ENCODE data around the gene COPG1. TPM values are rescaled to one million over a fixed set of nuclear protein-coding genes. Genes with fewer than 3 reads are reported as not detected.
A peak's percentile ranks its signal among the peaks of the same experiment; 100 is the strongest.

Gene COPG1
- total RNA-seq, 1 donor from 2014 or later, result 124 TPM

DNA sequence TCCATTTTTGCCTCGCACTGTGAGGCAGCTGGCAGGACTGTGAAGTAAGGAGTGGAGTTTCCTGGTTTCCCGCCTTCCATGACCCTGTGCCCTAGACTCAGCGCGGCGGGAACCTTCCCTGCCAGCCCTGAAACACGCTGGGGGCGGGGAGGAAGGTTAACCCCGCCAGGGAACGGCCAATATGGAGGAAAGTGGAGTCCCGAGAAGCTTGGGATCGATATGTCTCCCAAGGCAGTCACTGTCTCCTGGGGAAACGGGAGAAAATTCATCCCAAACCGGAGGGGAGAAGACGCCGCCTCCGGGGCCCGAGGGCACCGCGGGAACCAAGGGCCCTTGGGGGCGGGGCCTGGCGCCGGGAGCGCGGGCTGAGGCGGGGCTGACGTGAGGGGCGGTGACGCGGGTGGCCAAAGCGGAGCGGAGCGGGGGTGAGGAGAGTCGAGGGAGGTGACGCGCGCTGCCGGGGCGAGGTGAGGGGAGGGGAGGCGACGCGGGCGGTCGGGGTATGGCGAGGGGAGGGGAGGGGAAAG is 29.1 kb downstream of the COPG1 start, which contains the start of gene HMCES:
Gene HMCES (plus strand): TSS at position 432 of the 527 bp plus-strand sequence. CDS start 863 bp downstream, outside the sequence.
- DNase-seq (ENCODE audit: low read depth), result no peak
- peak within 1 kb of the TSS; percentile 95 for H3K4me3 ChIP-seq (ENCODE audit: low read depth, low read length)
- TF ChIP-seq, protein P1, sequence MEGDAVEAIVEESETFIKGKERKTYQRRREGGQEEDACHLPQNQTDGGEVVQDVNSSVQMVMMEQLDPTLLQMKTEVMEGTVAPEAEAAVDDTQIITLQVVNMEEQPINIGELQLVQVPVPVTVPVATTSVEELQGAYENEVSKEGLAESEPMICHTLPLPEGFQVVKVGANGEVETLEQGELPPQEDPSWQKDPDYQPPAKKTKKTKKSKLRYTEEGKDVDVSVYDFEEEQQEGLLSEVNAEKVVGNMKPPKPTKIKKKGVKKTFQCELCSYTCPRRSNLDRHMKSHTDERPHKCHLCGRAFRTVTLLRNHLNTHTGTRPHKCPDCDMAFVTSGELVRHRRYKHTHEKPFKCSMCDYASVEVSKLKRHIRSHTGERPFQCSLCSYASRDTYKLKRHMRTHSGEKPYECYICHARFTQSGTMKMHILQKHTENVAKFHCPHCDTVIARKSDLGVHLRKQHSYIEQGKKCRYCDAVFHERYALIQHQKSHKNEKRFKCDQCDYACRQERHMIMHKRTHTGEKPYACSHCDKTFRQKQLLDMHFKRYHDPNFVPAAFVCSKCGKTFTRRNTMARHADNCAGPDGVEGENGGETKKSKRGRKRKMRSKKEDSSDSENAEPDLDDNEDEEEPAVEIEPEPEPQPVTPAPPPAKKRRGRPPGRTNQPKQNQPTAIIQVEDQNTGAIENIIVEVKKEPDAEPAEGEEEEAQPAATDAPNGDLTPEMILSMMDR (conservative IDR thresholded peaks at IDR 0.05; ENCODE audit: low read depth, low read length), result no peak

DNA sequence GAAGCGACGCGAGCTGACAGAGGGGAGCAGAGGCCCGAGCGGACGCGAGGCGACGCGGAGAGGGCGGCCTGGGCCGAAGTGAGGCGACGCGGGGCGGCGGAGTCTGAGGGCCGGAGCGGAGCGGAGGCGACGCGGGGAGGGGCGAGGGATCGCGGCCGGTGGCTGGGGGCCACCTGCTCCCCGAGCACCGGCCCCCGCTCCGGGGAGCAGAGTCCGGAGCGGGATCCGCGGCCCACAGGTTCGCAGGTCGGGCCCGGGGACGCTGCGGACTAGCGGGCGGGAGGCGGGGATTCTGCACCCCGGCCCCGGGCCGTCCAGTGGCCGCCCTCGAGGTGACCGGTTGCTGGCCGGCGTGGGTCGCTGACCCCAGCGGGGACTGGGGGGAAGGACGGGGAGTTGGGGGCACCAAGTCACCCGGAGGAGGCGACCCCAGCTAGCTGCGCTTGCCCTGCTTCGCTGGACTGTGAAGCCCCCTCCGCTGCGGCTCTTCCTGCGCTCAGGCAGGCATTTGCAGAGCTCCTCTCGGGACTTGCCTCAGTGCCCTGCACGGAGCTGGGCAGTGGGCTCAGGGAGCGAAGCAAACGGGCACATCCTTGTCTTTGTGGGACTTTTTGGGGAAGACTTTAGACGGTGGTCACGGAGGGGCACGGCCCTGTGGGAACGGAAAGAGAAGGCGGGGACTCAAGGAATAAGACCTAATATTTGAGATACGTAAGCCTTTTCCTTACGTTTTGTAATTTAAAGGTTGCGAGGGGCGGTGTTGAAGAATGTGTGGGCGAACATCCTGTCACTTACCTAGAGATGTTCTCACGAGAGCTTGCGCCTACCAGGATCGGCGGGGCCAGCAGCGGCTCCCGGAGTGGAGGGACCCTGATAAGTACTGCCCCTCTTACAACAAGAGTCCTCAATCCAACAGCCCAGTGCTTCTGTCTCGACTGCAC is 29.8 kb downstream of the COPG1 start:
- no peak for DNase-seq (ENCODE audit: low read depth)
- H3K4me3 ChIP-seq (ENCODE audit: low read depth, low read length), result peak overlapping the region; percentile 95
- TF ChIP-seq, protein P1 (conservative IDR thresholded peaks at IDR 0.05; ENCODE audit: low read depth, low read length), result no peak

DNA sequence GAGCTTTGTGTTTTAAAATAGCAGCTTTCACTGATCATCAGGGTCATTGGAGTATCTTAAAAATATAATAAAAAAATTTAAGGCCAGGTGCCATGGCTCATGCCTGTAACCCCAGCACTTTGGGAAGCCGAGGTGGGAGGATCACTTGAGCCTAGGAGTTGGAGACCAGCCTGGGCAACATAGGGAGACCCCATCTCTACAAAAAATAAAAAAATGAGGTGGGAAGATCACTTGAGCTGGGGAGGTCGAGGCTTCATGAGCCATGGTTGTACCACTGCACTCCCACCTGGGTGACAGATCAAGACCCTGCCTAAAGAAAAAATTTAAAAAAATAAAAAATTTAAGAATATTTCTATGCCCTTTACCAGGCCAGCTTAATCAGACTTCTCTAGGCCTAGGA is 30.8 kb downstream of the COPG1 start:
- peak overlapping the region; percentile 95 for H3K4me3 ChIP-seq (ENCODE audit: low read depth, low read length)
- TF ChIP-seq, protein P1 (conservative IDR thresholded peaks at IDR 0.05; ENCODE audit: low read depth, low read length), result no peak
- DNase-seq (ENCODE audit: low read depth), result no peak

DNA sequence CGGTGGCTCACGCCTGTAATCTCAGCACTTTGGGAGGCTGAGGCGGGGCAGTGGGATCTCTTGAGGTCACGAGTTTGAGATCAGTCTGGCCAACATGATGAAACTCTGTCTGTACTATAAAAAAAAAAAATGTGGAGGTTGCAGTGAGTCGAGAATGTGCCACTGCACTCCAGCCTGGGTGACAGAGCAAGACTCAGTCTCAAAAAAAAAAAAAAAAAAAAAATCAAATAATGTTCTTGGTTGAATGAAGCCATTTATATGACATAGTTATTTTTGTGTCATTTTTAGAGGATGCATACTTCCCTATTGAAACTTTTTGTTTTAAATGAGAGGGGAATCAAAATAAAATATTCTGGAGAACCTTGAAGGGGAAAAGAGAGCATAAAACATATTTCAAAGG is 32.3 kb downstream of the COPG1 start:
- H3K4me3 ChIP-seq (ENCODE audit: low read depth, low read length), result no peak overlapping the region
- no peak for DNase-seq (ENCODE audit: low read depth)
- TF ChIP-seq, protein P1 (conservative IDR thresholded peaks at IDR 0.05; ENCODE audit: low read depth, low read length), result no peak

DNA sequence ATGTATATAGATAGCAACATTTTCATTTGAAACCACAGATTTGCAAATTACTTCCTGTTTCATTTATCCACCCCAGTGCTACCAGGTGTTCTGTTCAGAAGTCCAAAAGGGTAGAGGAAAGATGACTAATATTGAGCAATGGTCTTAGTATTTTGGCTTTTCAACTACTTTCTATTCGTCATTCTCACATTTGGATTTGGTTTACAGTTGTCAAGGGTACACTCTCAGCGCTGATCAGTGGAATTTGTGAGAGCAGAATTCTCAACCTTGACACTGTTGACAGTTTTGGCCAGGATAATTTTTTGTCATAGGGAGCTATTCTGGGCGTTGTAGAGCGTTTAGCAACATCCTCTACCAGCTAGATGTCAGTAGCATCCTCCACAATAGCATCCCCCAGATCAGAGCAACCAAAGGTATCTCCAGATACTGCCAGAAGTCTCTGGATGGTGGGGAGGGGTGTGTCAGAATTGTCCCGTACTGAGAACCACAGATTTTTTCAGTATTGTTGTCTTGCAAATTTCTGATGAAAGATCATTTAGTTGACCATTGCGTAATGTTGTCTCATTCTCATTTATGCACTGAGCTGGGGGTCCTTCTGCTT is 33.4 kb downstream of the COPG1 start:
- DNase-seq (ENCODE audit: low read depth), result no peak
- TF ChIP-seq, protein P1 (conservative IDR thresholded peaks at IDR 0.05; ENCODE audit: low read depth, low read length), result no peak
- no peak overlapping the region for H3K4me3 ChIP-seq (ENCODE audit: low read depth, low read length)

DNA sequence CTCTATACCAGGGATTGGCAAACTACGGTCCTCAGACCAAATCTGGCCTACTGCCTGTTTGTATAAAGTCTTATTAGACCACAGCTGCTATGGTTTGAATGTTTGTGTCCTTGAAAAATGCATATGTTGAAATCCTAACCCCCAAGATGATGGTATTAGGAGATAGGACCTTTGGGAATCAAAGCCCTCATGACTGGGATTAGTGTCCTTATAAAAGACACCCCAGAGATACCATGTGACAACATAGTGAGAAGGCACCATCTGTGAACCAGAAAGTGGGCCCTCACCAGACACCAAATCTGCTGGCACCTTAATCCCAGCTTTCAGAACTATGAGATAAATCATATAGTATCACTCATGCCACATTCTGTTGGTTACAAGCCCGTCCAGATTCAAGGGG is 36.7 kb downstream of the COPG1 start:
- TF ChIP-seq, protein P1 (conservative IDR thresholded peaks at IDR 0.05; ENCODE audit: low read depth, low read length), result no peak
- H3K4me3 ChIP-seq (ENCODE audit: low read depth, low read length), result no peak overlapping the region
- DNase-seq (ENCODE audit: low read depth), result no peak

All from epithelial cell of proximal tubule (primary cell).